Small intestine (tissue), 7 donors: Measurements from ENCODE around the gene TMPRSS3. TPM values are rescaled to one million over a fixed set of nuclear protein-coding genes. Genes with fewer than 3 reads are reported as not detected.

Experiments
- DNase-seq, 2 donors: peaks; one replicate each; pipeline versions ENCODE4 v3.0.0 to v3.0.0-alpha.2; 2013
- FAIRE-seq: peaks from 2 replicates; lab custom pipeline; 2012; peaks lifted over from hg19 to GRCh38; lab: Jason Lieb, UNC
- H3K27ac ChIP-seq, 3 donors: one replicate each; pipeline ENCODE4 v1.5.1; 2013; ENCODE audit warnings: low read length in 2 of 3, mild to moderate bottlenecking in 2 of 3, control low read depth in 1 of 3, inconsistent platforms in 1 of 3, low read depth in 1 of 3, moderate library complexity in 1 of 3
- H3K27me3 ChIP-seq, 3 donors: one replicate each; pipeline ENCODE4 v1.6.1; 2013; ENCODE audit warnings: low read length in 3 of 3, inconsistent platforms in 1 of 3; ENCODE audit not compliant: control insufficient read depth in 3 of 3, insufficient read depth in 3 of 3
- H3K36me3 ChIP-seq, 3 donors: one replicate each; pipeline ENCODE4 v1.6.1; 2013; ENCODE audit warnings: low read length in 3 of 3, inconsistent platforms in 1 of 3, low read depth in 1 of 3, mild to moderate bottlenecking in 1 of 3, moderate library complexity in 1 of 3; ENCODE audit not compliant: control insufficient read depth in 3 of 3, insufficient read depth in 2 of 3
- H3K4me1 ChIP-seq, 3 donors: one replicate each; pipeline ENCODE4 v1.6.1; 2013; ENCODE audit warnings: low read length in 2 of 3, inconsistent platforms in 1 of 3, low read depth in 1 of 3, mild to moderate bottlenecking in 1 of 3, moderate library complexity in 1 of 3; ENCODE audit not compliant: control insufficient read depth in 3 of 3, insufficient read depth in 2 of 3
- H3K4me3 ChIP-seq, 3 donors: one replicate each; pipeline ENCODE4 v1.5.1; 2013; ENCODE audit warnings: low read length in 3 of 3, control low read depth in 1 of 3, inconsistent platforms in 1 of 3, low read depth in 1 of 3, mild to moderate bottlenecking in 1 of 3, moderate library complexity in 1 of 3
- H3K9me3 ChIP-seq, 2 donors: one replicate each; pipeline ENCODE4 v1.6.1; 2013; ENCODE audit warnings: low read depth in 1 of 2, low read length in 1 of 2; ENCODE audit not compliant: control insufficient read depth in 2 of 2, insufficient read depth in 1 of 2
- WGBS, 3 donors: extraction: QIAGEN DNeasy Blood & Tissue Kit; methylation state at CpG; one replicate each; pipeline ENCODE4 v1.1.7; 2013; 5-methylcytosine and 5-hydroxymethylcytosine counted together
- polyA plus RNA-seq, 4 donors: library from polyadenylated mRNA; stranded (reverse) in 3 of 4; unstranded in 1 of 4; fragments of 200-250 nt in 3 of 4; fragments of 120-200 nt in 1 of 4; gene quantifications; one replicate each; pipeline versions ENCODE4 v1.2.1 to v1.2.3, GENCODE V29; 2013
- donor health status: healthy with polysubstance abuse.
- donor health status: control.
- donor health status: control.
- donor health status: Bipolar disorder and iron deficiency.
- donor health status: healthy.

Gene TMPRSS3
- polyA plus RNA-seq, 4 donors: 1.1 to 9.2 (median 2.6) TPM

DNA sequence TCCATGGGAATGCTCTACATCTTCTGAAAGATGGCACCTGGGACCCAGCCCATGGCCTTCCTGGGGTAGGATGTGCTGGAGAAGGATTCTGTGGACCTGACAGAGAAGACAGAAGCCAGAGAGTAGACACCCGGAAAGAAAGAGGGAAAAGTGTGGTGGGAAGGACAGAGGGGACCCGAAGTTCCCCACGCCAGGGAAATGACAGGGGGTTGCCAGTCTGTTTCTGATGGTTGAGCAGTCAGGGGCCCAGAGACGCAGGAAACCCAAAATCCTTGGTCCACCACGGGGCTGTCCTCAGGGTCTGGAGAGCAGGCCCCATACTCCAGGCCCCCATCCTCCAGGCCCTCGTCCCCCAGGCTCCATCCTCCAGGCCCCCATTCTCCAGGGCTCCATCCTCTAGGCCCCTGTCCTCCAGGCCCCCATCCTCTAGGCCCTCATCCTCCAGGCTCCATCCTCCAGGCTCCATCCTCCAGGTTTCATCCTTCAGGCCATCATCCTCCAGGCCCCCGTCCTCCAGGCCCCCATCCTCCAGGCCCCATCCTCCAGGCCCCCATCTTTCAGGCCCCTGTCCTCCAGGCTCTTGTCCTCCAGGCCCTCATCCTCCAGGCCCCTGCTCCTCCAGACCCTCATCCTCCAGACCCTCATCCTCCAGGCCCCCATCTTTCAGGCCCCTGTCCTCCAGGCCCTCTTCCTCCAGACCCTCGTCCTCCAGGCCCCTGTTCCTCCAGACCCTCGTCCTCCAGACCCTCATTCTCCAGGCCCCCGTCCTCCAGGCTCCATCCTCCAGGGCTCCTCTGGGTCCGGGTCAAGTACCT, 44.0 kb downstream of the TMPRSS3 start:
- 71 to 82% (median 76%) methylated on average over 10 to 11 of the region's 11 CpGs for WGBS, 3 donors
- Histone ChIP-seq H3K27ac (no peak overlapping the region), H3K4me1 (peaks cover 0 to 7% (median 0%) of the 10 kb centered on the region in 3 donors), H3K4me3 (no peak overlapping the region), H3K27me3 (no peaks in the 10 kb centered on the region), H3K9me3 (peaks cover 0 to 19% of the 10 kb centered on the region in 2 donors), H3K36me3 (no peaks in the 10 kb centered on the region)
- no peak for FAIRE-seq
- DNase-seq: no peak

DNA sequence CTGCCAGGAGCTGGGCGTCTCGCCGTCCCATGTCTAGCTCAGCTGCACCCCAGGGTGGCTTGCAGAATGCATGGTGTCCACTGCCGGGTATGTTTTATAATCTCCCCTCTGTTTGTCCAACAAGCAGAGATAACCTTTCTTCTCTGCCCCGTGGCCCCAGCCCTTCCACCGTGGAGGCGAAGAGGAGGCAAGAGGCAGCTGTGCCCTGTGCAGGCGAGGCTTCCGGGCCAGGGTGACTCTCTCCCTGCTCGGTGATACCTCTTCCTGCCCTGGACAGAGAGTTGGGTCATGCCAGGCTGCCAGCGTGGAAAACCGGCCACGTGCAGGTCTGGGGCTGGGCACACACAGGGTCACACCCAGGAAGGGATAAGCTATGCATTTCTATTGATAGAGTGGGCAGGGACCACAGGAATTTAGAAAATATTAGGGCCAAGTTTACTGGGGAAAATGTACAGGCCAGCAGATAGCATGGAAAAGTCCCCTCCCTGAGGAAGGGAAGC, 44.9 kb downstream of the TMPRSS3 start, which contains the start of gene TFF2:
Gene TFF2 (minus strand): TSS at position 68 of the 500 bp plus-strand sequence. CDS start 37 bp downstream, at position 31.
- Histone ChIP-seq H3K4me1 (peaks cover 0 to 7% (median 0%) of the 10 kb centered on the region in 3 donors), H3K4me3 (no peak within 1 kb of the TSS), H3K36me3 (no peaks in the 10 kb centered on the region), H3K9me3 (peaks cover 0 to 13% of the 10 kb centered on the region in 2 donors), H3K27me3 (no peaks in the 10 kb centered on the region), H3K27ac (no peak within 1 kb of the TSS)
- 63 to 70% (median 65%) methylated on average over 13 of the region's 13 CpGs for WGBS, 3 donors
- no peak for FAIRE-seq
- DNase-seq: no peak

DNA sequence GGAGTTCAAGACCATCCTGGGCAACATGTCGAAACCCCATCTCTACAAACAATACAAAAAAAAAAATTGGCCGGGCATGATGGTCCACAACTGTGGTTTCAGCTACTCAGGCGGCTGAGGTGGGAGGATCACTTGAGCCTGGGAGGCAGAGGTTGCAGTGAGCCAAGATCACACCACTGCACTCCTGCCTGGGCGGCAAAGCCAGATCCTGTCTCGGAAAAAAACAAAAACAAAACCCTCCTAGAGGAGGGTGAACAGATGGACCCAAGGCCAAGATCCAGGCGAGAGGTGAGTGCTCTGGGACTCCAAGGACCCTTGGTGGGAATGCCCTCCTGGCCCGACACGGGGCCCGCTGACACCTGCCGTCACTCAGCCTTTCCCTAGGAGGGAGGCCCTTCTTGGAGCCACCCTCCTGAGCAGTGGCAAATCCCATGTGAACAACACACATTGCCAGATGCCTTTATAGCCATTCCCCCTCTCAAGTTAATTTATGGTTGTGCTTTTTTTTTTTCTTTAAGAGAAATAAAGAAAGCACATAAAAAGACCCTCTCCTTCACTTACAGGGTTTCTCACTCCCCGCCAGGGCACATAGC, 45.4 kb downstream of the TMPRSS3 start:
- 83 to 86% (median 85%) methylated on average over 11 of the region's 11 CpGs for WGBS, 3 donors
- DNase-seq: no peak
- Histone ChIP-seq H3K27me3 (no peaks in the 10 kb centered on the region), H3K36me3 (no peaks in the 10 kb centered on the region), H3K4me1 (peaks cover 0 to 7% (median 0%) of the 10 kb centered on the region in 3 donors), H3K27ac (no peak overlapping the region), H3K9me3 (peaks cover 0 to 10% of the 10 kb centered on the region in 2 donors), H3K4me3 (no peak overlapping the region)
- FAIRE-seq: no peak

DNA sequence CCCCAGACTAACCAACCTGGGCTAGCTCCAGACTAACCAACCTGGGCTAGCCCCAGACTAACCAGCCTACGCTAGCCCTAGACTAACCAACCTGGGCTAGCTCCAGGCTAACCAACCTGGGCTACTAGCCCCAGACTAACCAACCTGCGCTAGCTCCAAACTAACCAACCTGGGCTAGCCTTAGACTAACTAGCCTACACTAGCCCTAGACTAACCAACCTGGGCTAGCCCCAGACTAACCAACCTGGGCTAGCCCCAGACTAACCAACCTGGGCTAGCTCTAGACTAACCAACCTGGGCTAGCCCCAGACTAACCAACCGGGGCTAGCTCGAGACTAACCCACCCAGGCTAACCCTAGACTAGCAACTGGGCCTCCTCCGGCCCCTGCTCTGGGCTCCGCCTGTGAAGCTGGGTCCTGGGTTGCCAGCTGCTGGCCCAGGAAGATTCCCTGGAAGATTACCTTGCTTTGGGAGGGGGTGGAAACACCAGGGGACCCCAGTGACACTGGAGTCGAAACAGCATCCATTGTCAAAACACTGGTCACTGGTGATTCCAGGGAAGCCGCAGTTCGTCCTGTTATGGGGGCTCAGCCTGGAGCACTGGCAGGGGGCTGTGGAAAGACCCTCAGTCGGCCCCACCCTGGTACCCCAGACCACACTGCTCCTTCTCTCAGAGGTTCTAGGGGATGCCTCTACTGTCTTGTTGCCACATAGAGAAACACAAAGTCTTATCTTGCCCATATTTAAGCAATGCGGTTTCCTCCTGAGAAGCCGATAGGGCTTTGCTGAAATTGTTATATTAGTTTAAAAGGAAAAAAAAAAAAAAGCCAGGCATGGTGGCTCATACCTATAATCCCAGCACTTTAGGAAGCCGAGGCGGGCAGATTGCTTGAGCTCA, 46.2 kb downstream of the TMPRSS3 start:
- FAIRE-seq: no peak
- H3K9me3 ChIP-seq: peaks cover 0 to 7% of the 10 kb centered on the region in 2 donors
- H3K4me3 ChIP-seq: no peak overlapping the region
- H3K27ac ChIP-seq: no peak overlapping the region
- DNase-seq: no peak
- no peaks in the 10 kb centered on the region for H3K36me3 ChIP-seq
- no peaks in the 10 kb centered on the region for H3K27me3 ChIP-seq
- peaks cover 0 to 7% (median 0%) of the 10 kb centered on the region in 3 donors for H3K4me1 ChIP-seq
- 83 to 87% (median 84%) methylated on average over 14 of the region's 14 CpGs for WGBS, 3 donors

DNA sequence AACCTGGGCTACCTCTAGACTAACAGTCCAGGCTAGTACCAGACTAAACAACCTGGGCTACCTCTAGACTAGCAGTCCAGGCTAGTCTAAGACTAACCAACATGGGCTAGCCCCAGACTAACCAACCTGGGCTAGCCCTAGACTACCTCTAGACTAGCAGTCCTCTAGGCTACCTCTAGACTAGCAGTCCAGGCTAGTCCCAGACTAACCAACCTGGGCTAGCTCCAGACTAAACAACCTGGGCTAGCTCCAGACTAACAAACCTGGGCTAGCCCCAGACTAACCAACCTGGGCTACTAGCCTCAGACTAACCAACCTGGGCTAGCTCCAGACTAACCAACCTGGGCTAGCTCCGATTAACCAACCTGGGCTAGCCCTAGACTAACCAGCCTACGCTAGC, 47.1 kb downstream of the TMPRSS3 start:
- Histone ChIP-seq H3K27me3 (no peaks in the 10 kb centered on the region), H3K9me3 (peaks cover 0 to 2% of the 10 kb centered on the region in 2 donors), H3K4me1 (peaks cover 0 to 7% (median 0%) of the 10 kb centered on the region in 3 donors), H3K4me3 (no peak overlapping the region), H3K27ac (no peak overlapping the region), H3K36me3 (no peaks in the 10 kb centered on the region)
- FAIRE-seq (no peak), DNase-seq (no peak)
- WGBS, 3 donors: 97 to 100% (median 98%) methylated on average over 2 of the region's 2 CpGs

DNA sequence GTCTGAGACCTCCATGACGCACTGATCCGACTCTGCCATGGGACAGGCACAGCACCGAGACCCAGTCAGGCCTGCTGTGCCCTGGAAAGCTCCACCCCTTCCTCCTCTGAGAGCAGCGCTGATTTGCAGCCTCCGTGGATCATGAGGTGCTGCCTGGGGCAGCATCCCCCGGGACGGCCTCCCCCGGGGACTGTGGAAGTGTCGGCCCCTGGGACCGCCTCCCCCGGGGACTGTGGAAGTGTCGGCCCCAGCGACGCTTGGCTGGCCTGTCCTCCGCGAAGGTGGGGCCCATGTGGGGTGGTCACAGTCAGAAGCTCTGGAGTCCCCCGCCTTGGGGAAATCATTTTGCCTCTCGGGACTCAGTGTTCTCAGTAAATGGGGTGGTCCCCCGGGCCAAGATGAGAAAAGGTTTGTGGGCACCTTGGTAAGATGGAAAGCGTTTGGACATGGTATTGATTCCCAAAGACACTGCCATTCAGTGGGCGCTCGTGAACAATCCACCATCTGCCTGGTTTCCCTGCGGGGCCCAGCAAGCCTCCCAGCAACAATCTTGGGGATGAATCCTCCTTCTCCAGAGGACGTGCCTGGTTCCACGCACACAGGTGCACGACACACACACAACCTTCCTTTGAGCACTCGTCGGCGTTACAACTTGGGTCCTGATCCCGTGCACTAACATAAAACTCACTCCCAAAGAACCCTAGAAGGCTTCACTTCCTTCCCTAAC, 48.1 kb downstream of the TMPRSS3 start:
- FAIRE-seq (no peak), DNase-seq (no peak)
- WGBS, 3 donors: 89 to 93% (median 89%) methylated on average over 29 to 30 of the region's 30 CpGs
- H3K4me1 ChIP-seq: peaks cover 0 to 7% (median 0%) of the 10 kb centered on the region in 3 donors
- H3K27me3 ChIP-seq: no peaks in the 10 kb centered on the region
- H3K4me3 ChIP-seq: no peak overlapping the region
- no peak overlapping the region for H3K27ac ChIP-seq
- H3K36me3 ChIP-seq: no peaks in the 10 kb centered on the region
- H3K9me3 ChIP-seq: no peaks in the 10 kb centered on the region

DNA sequence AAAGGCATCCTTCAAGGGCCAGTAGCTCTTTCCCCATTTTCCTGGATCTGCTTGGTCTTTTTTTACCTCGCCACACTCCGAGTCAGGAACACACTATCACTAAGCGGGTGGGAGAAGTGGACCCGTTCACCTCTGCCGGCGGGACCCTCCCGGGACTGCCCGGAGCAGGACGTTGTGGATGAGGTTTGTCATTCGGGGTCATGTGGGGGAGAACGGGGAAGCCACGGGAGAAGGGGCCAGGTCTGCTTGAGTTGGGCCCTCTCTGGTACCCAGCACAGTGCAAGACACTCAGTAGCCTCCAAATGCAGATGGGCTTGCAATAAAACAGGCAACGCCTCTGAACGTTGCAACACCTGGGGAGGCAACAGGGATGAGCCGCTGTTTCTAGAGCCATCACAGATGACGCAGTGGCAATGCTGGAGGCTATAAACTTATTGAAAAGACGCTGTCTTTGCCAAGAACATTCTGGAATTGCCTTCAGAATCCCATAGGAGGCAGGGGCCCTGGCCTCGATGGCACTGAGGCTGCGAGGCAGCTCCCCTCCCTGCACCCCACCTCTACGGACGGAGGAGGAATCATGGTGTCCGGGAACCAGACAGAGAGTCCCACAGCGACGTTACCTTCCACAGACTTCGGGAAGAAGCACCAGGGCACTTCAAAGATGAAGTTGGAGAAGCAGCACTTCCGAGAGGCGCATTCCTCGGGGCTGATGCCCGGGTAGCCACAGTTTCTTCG, 48.8 kb downstream of the TMPRSS3 start:
- no peaks in the 10 kb centered on the region for H3K27me3 ChIP-seq
- DNase-seq (no peak), FAIRE-seq (no peak)
- whole genome bisulfite sequencing, 3 donors: 89 to 92% (median 90%) methylated on average over 30 of the region's 30 CpGs
- H3K4me3 ChIP-seq: no peak overlapping the region
- H3K4me1 ChIP-seq: peaks cover 0 to 7% (median 0%) of the 10 kb centered on the region in 3 donors
- no peak overlapping the region for H3K27ac ChIP-seq
- H3K36me3 ChIP-seq: no peaks in the 10 kb centered on the region
- no peaks in the 10 kb centered on the region for H3K9me3 ChIP-seq
